Liver (tissue), 9 donors: ENCODE results near the gene KRT17. TPM values are rescaled to one million over a fixed set of nuclear protein-coding genes. Genes with fewer than 3 reads are reported as not detected.

Experiments
- DNase-seq: peaks from one replicate; pipeline ENCODE4 v3.0.0-alpha.2; 2017; ENCODE audit warnings: low spot score
- H3K27ac ChIP-seq, 2 donors: one replicate each; pipeline ENCODE4 v1.7.0; 2013; ENCODE audit warnings: inconsistent platforms in 2 of 2, low read length in 2 of 2, control low read depth in 1 of 2, low read depth in 1 of 2, mild to moderate bottlenecking in 1 of 2
- H3K27me3 ChIP-seq, 4 donors: one replicate each; pipeline versions ENCODE4 v1.6.1 to v1.7.0; 2013; ENCODE audit warnings: low read length in 3 of 4, inconsistent platforms in 1 of 4, mild to moderate bottlenecking in 1 of 4, moderate library complexity in 1 of 4; ENCODE audit not compliant: control insufficient read depth in 4 of 4, insufficient read depth in 4 of 4
- H3K36me3 ChIP-seq, 4 donors: one replicate each; pipeline versions ENCODE4 v1.6.1 to v1.7.0; 2013; ENCODE audit warnings: low read length in 3 of 4, mild to moderate bottlenecking in 3 of 4, low read depth in 1 of 4, moderate library complexity in 1 of 4; ENCODE audit not compliant: control insufficient read depth in 4 of 4, insufficient read depth in 3 of 4
- H3K4me1 ChIP-seq, 4 donors: one replicate each; pipeline versions ENCODE4 v1.6.1 to v1.7.0; 2013; ENCODE audit warnings: low read length in 3 of 4, mild to moderate bottlenecking in 3 of 4, moderate library complexity in 1 of 4; ENCODE audit not compliant: control insufficient read depth in 4 of 4, insufficient read depth in 4 of 4
- H3K4me3 ChIP-seq, 3 donors: one replicate each; pipeline versions ENCODE4 v1.6.1 to v1.7.0; 2013; ENCODE audit warnings: low read length in 3 of 3, control low read depth in 1 of 3, low read depth in 1 of 3, mild to moderate bottlenecking in 1 of 3
- H3K9ac ChIP-seq, 2 donors: one replicate each; pipeline ENCODE4 v1.7.0; 2013; ENCODE audit warnings: low read length in 2 of 2, mild to moderate bottlenecking in 2 of 2, moderate library complexity in 2 of 2, control low read depth in 1 of 2, low read depth in 1 of 2
- H3K9me3 ChIP-seq, 4 donors: one replicate each; pipeline versions ENCODE4 v1.6.1 to v1.7.0; 2013; ENCODE audit warnings: low read length in 3 of 4; ENCODE audit not compliant: control insufficient read depth in 4 of 4
- ATF3 ChIP-seq: IDR thresholded peaks from 2 replicates; pipeline ENCODE4 v1.6.1; 2016; ENCODE audit warnings: antibody characterized with exemption
- CTCF ChIP-seq: fragments of 150-350 bp; IDR thresholded peaks from 2 replicates; pipeline ENCODE4 v1.5.1; 2017; ENCODE audit warnings: improper control_type of control experiment, low read depth, low read length; ENCODE audit not compliant: missing input control
- EGR1 ChIP-seq, 2 donors: IDR thresholded peaks; 2 replicates each; pipeline ENCODE4 v1.6.1; 2016 to 2018; ENCODE audit warnings: antibody characterized with exemption in 2 of 2, low read depth in 2 of 2
- FOXA1 ChIP-seq: IDR thresholded peaks from 2 replicates; pipeline ENCODE4 v1.6.1; 2016; ENCODE audit warnings: antibody characterized with exemption
- FOXA2 ChIP-seq: IDR thresholded peaks from 2 replicates; pipeline ENCODE4 v1.6.1; 2016; ENCODE audit warnings: antibody characterized with exemption
- GABPA ChIP-seq, 2 donors: IDR thresholded peaks in 1 of 2; conservative IDR thresholded peaks in 1 of 2; 2 replicates each; pipeline ENCODE4 v1.6.1; 2016; ENCODE audit warnings: antibody characterized with exemption in 2 of 2, mild to moderate bottlenecking in 1 of 2, moderate library complexity in 1 of 2
- HNF4A ChIP-seq, 2 donors: conservative IDR thresholded peaks; 2 replicates each; pipeline ENCODE4 v1.6.1; 2016; ENCODE audit warnings: antibody characterized with exemption in 2 of 2, mild to moderate bottlenecking in 2 of 2
- HNF4G ChIP-seq: IDR thresholded peaks from 2 replicates; pipeline ENCODE4 v1.6.1; 2016; ENCODE audit warnings: antibody characterized with exemption
- JUND ChIP-seq, 2 donors: IDR thresholded peaks; 2 replicates each; pipeline ENCODE4 v1.6.1; 2016; ENCODE audit warnings: antibody characterized with exemption in 2 of 2
- MAX ChIP-seq: IDR thresholded peaks from 2 replicates; pipeline ENCODE4 v1.6.1; 2016; ENCODE audit warnings: antibody characterized with exemption
- NR2F2 ChIP-seq: IDR thresholded peaks from 2 replicates; pipeline ENCODE4 v1.6.1; 2016; ENCODE audit warnings: antibody characterized with exemption
- RAD21 ChIP-seq, 2 donors: IDR thresholded peaks; 2 replicates each; pipeline ENCODE4 v1.6.1; 2016; ENCODE audit warnings: antibody characterized with exemption in 2 of 2, mild to moderate bottlenecking in 2 of 2
- REST ChIP-seq: IDR thresholded peaks from 2 replicates; pipeline ENCODE4 v1.6.1; 2016; ENCODE audit warnings: antibody characterized with exemption, mild to moderate bottlenecking
- RXRA ChIP-seq, 2 donors: IDR thresholded peaks; 2 replicates each; pipeline ENCODE4 v1.6.1; 2017 to 2018; ENCODE audit warnings: antibody characterized with exemption in 2 of 2, mild to moderate bottlenecking in 1 of 2
- SP1 ChIP-seq: IDR thresholded peaks from 2 replicates; pipeline ENCODE4 v1.6.1; 2018; ENCODE audit warnings: antibody characterized with exemption, mild to moderate bottlenecking
- TAF1 ChIP-seq: conservative IDR thresholded peaks from 2 replicates; pipeline ENCODE4 v1.6.1; 2016; ENCODE audit warnings: antibody characterized with exemption, mild to moderate bottlenecking
- YY1 ChIP-seq: IDR thresholded peaks from 2 replicates; pipeline ENCODE4 v1.6.1; 2016; ENCODE audit warnings: antibody characterized with exemption, mild to moderate bottlenecking
- ZBTB33 ChIP-seq: IDR thresholded peaks from 2 replicates; pipeline ENCODE4 v1.6.1; 2016; ENCODE audit warnings: antibody characterized with exemption
- WGBS: extraction: QIAGEN DNeasy Blood & Tissue Kit; methylation state at CpG from one replicate; pipeline ENCODE4 v1.1.7; 2013; 5-methylcytosine and 5-hydroxymethylcytosine counted together
- polyA plus RNA-seq, 2 donors: library from polyadenylated mRNA; stranded (reverse) in 1 of 2; unstranded in 1 of 2; fragments of 200-250 nt in 1 of 2; fragments of >200 nt in 1 of 2; fragmentation: Nextera tagmentation in 1 of 2; extraction: Ambion mirVana in 1 of 2; gene quantifications; one replicate each; pipeline versions ENCODE4 v1.2.1 to v1.2.3, GENCODE V29; 2013 to 2015
- total RNA-seq, 2 donors: library from RNA; depleted of rRNA; stranded (reverse); fragments of >200 nt; gene quantifications; one replicate each; pipeline ENCODE4 v1.2.3, GENCODE V29; 2014
- donor health status: healthy.
- donor health status: healthy.
- donor health status: healthy.
- donor health status: healthy.
- donor health status: healthy.

KRT17 gene
- total and polyA plus RNA-seq, 4 donors = 0.15 TPM; not detected in 3

- H3K27ac ChIP-seq = no peak overlapping the region
- 93% methylated on average over 15 of the region's 15 CpGs for WGBS
These were observed 7.5 kb upstream of the KRT17 start for GRCh38 chr17:41631898-41632285.

More at GRCh38 chr17:41631898-41632285, 7.5 kb upstream of the KRT17 start:
- no peaks in the 10 kb centered on the region for H3K27me3 ChIP-seq
- no peaks in the 10 kb centered on the region for H3K36me3 ChIP-seq
- no peak overlapping the region for H3K9ac ChIP-seq
- no peaks in the 10 kb centered on the region for H3K4me1 ChIP-seq
- H3K9me3 ChIP-seq = no peaks in the 10 kb centered on the region
- H3K4me3 ChIP-seq = no peak overlapping the region
- no peak for DNase-seq
- TF ChIP-seq GABPA (IDR thresholded peaks at IDR 0.05 in 1 of 2, conservative IDR thresholded peaks at IDR 0.05 in 1 of 2) = no peak
- TF ChIP-seq RXRA (IDR thresholded peaks at IDR 0.05) = no peak
- TF ChIP-seq REST = no peak
- no peak for TF ChIP-seq SP1
- no peak for TF ChIP-seq RAD21 (IDR thresholded peaks at IDR 0.05)
- no peak for TF ChIP-seq HNF4G
- TF ChIP-seq FOXA2 = no peak
- TF ChIP-seq HNF4A (conservative IDR thresholded peaks at IDR 0.05) = no peak
- no peak for TF ChIP-seq NR2F2
- TF ChIP-seq JUND (IDR thresholded peaks at IDR 0.05) = no peak
- TF ChIP-seq TAF1 = no peak
- no peak for TF ChIP-seq YY1
- no peak for TF ChIP-seq FOXA1
- TF ChIP-seq EGR1 (IDR thresholded peaks at IDR 0.05; ENCODE audit: low read depth in 2 of 2) = no peak
- TF ChIP-seq ZBTB33 = no peak
- no peak for TF ChIP-seq ATF3
- TF ChIP-seq MAX = no peak
- no peak for TF ChIP-seq CTCF
